Left ventricle myocardium inferior (tissue), 1 donor: ENCODE results near the gene PHF23. TPM values are rescaled to one million over a fixed set of nuclear protein-coding genes. Genes with fewer than 3 reads are reported as not detected.

ENCODE experiments used
- DNase-seq: peaks from one replicate; pipeline ENCODE4 v3.0.0-alpha.2; 2020
- H3K27ac ChIP-seq: fragments of 200-600 bp; replicated peaks from 2 replicates; pipeline ENCODE4 v1.8.0; 2021
- H3K27me3 ChIP-seq: fragments of 200-600 bp; 2 replicates; pipeline ENCODE4 v1.8.0; 2021; ENCODE audit warnings: low read depth
- H3K36me3 ChIP-seq: fragments of 200-600 bp; 2 replicates; pipeline ENCODE4 v1.8.0; 2021
- H3K4me1 ChIP-seq: fragments of 200-600 bp; 2 replicates; pipeline ENCODE4 v1.8.0; 2021
- H3K4me3 ChIP-seq: fragments of 200-600 bp; 2 replicates; pipeline ENCODE4 v1.8.0; 2021; ENCODE audit warnings: mild to moderate bottlenecking, moderate library complexity
- H3K9me3 ChIP-seq: fragments of 200-600 bp; replicated peaks from 2 replicates; pipeline ENCODE4 v1.8.0; 2021
- intact Hi-C: fragments of 100-400 bp; cut with micrococcal nuclease; formaldehyde crosslinking; loops from one replicate; pipeline ENCODE4 v1.11.0; 2022
- total RNA-seq: library from RNA; stranded (reverse); fragmentation: NEBNext Ultra II Directional; extraction: Animal tissue kit (Norgen Biotek cat#: 25700); gene quantifications from one replicate; pipeline ENCODE4 v1.2.1, GENCODE V29; 2021
- TF ChIP-seq, protein P1 (sequence below): fragments of 200-600 bp; IDR thresholded peaks from 2 replicates; pipeline ENCODE4 v1.8.0; 2021; ENCODE audit warnings: antibody characterized with exemption, mild to moderate bottlenecking, borderline replicate concordance
- donor health status: DM: no; HTN: yes; CAD: no; lungs with severe emphysema.

The PHF23 gene
- total RNA-seq, 1 donor from 2014 or later, result 22.0 TPM

DNA sequence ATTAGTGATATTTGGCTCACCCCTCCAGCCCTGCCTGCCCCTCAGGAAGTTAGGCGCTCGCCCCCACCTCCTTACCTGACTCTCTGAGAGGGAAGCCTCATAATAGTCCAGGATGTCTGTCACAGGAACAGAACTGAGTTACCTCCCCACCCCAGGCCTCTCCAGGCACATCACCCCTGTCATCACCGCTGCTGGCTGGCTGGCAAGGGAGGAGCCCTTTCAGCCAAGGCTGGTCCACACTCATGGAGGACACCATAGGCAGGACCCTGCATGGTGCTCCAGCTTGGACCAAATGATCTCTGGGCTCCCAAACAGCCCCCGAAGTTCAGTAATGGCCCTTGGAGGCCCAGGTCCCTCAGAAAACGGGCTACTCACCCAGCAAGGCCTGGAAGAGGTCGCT, 21.1 kb downstream of the PHF23 start:
- H3K36me3 ChIP-seq, result peaks cover 26% of the 10 kb centered on the region
- intact Hi-C loops, result no loop called here
- TF ChIP-seq, protein P1, sequence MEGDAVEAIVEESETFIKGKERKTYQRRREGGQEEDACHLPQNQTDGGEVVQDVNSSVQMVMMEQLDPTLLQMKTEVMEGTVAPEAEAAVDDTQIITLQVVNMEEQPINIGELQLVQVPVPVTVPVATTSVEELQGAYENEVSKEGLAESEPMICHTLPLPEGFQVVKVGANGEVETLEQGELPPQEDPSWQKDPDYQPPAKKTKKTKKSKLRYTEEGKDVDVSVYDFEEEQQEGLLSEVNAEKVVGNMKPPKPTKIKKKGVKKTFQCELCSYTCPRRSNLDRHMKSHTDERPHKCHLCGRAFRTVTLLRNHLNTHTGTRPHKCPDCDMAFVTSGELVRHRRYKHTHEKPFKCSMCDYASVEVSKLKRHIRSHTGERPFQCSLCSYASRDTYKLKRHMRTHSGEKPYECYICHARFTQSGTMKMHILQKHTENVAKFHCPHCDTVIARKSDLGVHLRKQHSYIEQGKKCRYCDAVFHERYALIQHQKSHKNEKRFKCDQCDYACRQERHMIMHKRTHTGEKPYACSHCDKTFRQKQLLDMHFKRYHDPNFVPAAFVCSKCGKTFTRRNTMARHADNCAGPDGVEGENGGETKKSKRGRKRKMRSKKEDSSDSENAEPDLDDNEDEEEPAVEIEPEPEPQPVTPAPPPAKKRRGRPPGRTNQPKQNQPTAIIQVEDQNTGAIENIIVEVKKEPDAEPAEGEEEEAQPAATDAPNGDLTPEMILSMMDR, result no peak
- no peaks in the 10 kb centered on the region for H3K27me3 ChIP-seq
- peak overlapping the region; percentile 98 for H3K27ac ChIP-seq
- no peaks in the 10 kb centered on the region for H3K9me3 ChIP-seq
- no peak for DNase-seq
- peaks cover 93% of the 10 kb centered on the region for H3K4me1 ChIP-seq
- H3K4me3 ChIP-seq, result peak overlapping the region; percentile 81

DNA sequence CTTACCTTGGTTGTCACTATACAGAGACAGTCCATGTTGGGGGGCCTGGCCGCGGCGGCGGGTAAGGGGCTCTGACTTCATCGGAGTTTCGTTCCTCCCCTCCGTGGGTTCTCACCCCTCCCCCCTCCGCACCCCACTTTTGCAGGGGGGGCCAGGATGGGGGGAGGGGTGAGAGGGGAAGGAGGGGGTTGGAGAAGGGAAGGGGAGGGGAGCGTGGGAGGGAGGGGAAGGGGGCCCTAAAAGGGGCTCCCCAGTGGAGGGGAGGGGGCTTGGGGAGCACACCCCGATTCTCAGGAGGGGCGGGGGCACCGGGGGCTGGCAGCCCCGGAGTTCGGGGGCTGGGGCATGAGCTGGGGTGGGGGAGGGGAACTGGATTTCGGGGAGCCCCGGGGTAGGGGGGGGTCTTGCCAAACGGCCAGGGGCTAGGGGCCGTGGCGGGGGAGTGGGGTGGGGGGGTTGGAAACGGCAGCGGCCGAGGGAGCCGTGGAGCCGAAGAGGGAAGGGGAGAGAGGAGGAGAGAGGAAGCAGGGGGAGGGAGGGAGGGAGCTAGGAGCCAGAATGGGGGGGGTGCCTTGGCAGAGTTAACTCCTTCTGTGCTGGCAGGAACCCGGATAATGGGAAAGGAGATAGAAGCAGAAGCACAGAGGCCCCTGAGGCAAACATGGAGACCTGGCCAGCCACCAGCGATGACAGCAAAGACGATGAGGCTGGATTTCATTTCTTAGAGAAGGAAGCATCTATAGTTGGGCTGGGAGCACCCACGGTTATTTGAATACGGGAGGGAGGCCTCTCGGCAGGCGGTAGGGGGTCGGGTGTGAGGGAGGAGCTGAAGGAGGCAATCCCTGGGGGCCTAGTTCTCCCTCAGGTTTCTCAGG, 21.9 kb downstream of the PHF23 start:
- Histone ChIP-seq H3K36me3 (peaks cover 18% of the 10 kb centered on the region), H3K4me3 (peak overlapping the region; percentile 81), H3K4me1 (peaks cover 85% of the 10 kb centered on the region), H3K27ac (peak overlapping the region; percentile 98), H3K9me3 (no peaks in the 10 kb centered on the region), H3K27me3 (no peaks in the 10 kb centered on the region)
- intact Hi-C loops, result no loop called here
- DNase-seq, result peak; percentile 60
- TF ChIP-seq, protein P1, result no peak

DNA sequence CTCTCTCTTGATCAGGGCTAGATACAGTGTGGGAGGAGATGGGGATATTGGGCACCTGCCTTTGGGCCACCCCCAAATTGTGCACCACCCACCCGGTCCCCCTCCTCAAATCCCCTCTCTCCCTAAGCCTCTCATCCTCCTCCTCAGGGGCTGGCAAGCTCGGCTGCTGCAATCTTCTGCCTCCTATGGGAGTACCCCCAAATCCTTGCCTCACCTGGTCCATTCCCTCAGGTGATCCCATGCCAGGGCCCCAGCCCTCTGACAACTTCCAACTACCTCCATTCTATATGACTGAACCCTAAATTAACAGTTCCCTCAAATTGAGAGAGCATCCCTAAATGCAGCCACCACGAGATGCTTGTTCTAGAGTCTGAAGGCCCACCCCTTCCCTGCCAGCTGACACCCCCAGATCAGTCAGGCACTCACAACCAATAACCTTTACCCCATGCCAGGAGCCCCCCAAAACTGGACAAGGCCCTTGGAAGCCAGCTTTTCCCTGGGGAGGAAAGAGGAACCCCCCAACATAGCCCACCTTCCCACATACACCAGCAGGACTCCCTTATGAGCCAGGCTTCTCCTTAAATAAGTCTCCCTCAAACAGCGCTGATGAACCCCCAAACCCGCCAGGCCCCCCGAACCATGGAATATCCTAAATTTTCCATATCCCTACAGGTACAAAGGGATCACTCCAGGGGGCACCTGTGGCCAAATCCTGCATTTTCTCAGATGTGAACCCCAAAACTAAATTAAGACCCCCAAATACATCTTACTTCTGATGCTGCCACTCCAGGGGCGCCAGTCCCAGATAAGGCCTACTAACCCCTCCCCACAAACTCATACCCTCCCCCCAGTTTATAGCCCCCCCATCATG, 22.8 kb downstream of the PHF23 start:
- TF ChIP-seq, protein P1, result no peak
- H3K9me3 ChIP-seq, result no peaks in the 10 kb centered on the region
- peak overlapping the region; percentile 98 for H3K27ac ChIP-seq
- H3K4me1 ChIP-seq, result peaks cover 84% of the 10 kb centered on the region
- H3K27me3 ChIP-seq, result no peaks in the 10 kb centered on the region
- intact Hi-C loops, result no loop called here
- H3K4me3 ChIP-seq, result peak overlapping the region; percentile 81
- no peak for DNase-seq
- peaks cover 9% of the 10 kb centered on the region for H3K36me3 ChIP-seq

DNA sequence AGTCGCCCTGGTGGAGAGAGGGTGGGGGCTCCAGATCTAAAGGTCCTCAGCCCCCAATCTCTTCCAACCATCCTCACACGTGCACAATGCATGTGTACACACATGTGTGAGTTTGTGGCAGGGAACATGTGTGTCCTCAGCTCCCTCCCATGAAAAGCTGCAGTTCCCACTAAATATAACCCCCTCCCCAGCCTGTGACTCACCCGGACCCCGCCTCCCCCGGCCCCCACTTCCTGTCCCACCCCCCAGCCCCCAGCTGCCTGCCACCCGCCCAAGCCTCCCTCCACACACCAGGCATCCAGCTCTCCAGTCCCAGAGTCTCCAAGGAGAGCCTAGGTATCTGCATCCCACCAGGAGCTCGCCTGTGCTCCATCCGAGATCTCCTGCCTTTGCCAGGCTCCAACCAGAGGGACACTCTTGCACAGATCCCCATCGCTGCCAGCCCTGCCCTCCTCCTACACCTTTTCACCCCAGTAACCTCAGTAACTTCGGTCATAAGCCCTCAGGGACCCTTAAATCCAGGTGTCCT, 23.5 kb downstream of the PHF23 start:
- TF ChIP-seq, protein P1, result no peak
- no peak for DNase-seq

DNA sequence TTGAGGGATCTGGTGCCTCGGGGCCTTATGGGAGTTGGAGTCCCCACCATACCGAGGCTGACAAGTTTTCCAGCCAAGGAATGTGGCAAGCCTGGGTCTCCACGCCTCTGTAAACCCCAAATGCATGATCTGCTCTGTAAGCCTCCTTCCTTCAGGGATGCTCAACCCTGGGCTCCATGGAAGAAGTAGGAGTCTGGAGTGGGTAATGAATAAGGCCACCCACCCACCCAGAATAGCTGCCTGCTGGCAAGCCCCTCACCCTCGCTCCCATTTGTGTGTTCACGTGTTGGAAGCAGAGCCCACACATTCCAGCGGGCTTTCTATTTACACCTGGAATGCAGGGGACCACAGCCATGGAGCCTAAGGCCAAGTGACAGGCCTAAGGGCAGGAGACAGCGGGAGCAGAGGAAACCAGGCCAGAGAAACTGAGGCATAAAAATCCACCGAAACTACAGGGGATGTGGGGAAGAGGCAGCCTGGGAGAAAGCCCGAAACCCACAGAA, 24.1 kb downstream of the PHF23 start:
- Histone ChIP-seq H3K4me1 (peaks cover 75% of the 10 kb centered on the region), H3K27me3 (no peaks in the 10 kb centered on the region), H3K4me3 (peak overlapping the region; percentile 81), H3K9me3 (no peaks in the 10 kb centered on the region), H3K36me3 (no peaks in the 10 kb centered on the region), H3K27ac (peak overlapping the region; percentile 75)
- TF ChIP-seq, protein P1, result no peak
- intact Hi-C loops, result no loop called here
- DNase-seq, result no peak

More for the DNA sequence above, 23.5 kb downstream of the PHF23 start:
- peaks cover 80% of the 10 kb centered on the region for H3K4me1 ChIP-seq
- peak overlapping the region; percentile 75 for H3K27ac ChIP-seq
- H3K9me3 ChIP-seq, result no peaks in the 10 kb centered on the region
- H3K4me3 ChIP-seq, result peak overlapping the region; percentile 81
- intact Hi-C loops, result no loop called here
- H3K36me3 ChIP-seq, result peaks cover 2% of the 10 kb centered on the region
- no peaks in the 10 kb centered on the region for H3K27me3 ChIP-seq
